Measurements from ENCODE around the gene GAPDHS.

DNA sequence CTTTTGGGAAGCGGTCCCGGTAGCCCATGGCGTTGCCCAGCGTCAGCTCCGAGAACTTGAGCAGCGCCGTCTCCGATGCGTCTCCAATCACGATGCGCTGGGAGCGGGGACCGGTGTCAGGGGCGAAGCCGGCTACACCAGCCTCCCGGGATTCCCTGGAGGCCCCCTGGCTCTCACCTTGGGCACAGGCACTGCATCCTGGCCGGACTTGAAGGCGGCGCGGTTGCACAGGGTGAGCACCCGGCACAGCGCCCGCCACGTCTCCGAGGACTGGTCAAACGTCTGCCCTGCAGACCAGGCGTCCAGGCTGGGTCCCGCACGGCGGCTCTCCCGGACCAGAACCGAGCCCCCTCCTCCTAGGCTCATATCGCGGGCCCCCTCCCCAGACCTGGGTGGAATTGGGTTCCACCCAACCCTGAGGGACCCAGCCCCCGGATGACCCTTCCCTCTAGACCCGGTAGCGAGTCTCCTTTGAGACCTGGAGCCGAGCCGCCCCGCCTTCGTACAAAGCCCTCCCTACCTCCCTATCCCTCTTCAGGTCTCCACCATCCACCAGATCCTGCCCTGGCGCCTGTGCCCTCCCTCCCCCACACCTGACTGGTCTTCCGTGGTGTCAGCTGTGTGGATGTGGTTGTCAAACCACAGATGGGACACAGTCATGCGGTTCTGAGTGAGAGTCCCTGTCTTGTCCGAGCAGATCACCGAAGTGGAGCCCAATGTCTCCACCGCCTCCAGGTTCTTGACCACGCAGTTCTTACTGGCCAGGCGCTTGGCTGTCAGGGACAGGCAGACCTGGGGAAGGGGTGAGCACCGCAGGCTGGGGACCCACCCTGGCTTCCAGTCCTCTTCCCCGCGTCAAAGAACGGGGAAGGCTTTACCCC, 25.4 kb downstream of the GAPDHS start:
- TF ChIP-seq, protein P1, sequence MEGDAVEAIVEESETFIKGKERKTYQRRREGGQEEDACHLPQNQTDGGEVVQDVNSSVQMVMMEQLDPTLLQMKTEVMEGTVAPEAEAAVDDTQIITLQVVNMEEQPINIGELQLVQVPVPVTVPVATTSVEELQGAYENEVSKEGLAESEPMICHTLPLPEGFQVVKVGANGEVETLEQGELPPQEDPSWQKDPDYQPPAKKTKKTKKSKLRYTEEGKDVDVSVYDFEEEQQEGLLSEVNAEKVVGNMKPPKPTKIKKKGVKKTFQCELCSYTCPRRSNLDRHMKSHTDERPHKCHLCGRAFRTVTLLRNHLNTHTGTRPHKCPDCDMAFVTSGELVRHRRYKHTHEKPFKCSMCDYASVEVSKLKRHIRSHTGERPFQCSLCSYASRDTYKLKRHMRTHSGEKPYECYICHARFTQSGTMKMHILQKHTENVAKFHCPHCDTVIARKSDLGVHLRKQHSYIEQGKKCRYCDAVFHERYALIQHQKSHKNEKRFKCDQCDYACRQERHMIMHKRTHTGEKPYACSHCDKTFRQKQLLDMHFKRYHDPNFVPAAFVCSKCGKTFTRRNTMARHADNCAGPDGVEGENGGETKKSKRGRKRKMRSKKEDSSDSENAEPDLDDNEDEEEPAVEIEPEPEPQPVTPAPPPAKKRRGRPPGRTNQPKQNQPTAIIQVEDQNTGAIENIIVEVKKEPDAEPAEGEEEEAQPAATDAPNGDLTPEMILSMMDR (conservative IDR thresholded peaks at IDR 0.05 in 1 of 2, IDR thresholded peaks at IDR 0.05 in 1 of 2; ENCODE audit: extremely low read depth in 1 of 2, insufficient read depth in 1 of 2, low read depth in 1 of 2, low read length in 2 of 2) = no peak
- no peak for TF ChIP-seq EZH2 (IDR thresholded peaks at IDR 0.05; ENCODE audit: borderline replicate concordance, low read length)
